Spleen (tissue), 11 donors: ENCODE measurements around the gene CD300E. TPM values are rescaled to one million over a fixed set of nuclear protein-coding genes. Genes with fewer than 3 reads are reported as not detected.

Experiments used
- DNase-seq: peaks from one replicate; pipeline ENCODE4 v3.0.0-alpha.2; 2020
- H3K27ac ChIP-seq, 8 donors: fragments of 200-600 bp; sonication (generic) in 7 of 8; 1 replicate in 4 of 8; 2 replicates in 4 of 8; pipeline versions ENCODE4 v1.5.0 to v1.8.0; 2016 to 2021; ENCODE audit warnings: inconsistent platforms in 4 of 8, mild to moderate bottlenecking in 4 of 8, moderate library complexity in 1 of 8
- H3K27me3 ChIP-seq, 7 donors: fragments of 200-600 bp; sonication (generic) in 6 of 7; replicated peaks in 1 of 7; 1 replicate in 4 of 7; 2 replicates in 3 of 7; pipeline versions ENCODE4 v1.5.0 to v1.8.0; 2016 to 2021; ENCODE audit warnings: inconsistent platforms in 3 of 7, mild to moderate bottlenecking in 1 of 7
- H3K36me3 ChIP-seq, 6 donors: fragments of 200-600 bp; sonication (generic) in 5 of 6; 1 replicate in 4 of 6; 2 replicates in 2 of 6; pipeline versions ENCODE4 v1.5.0 to v1.8.0; 2016 to 2021; ENCODE audit warnings: inconsistent platforms in 2 of 6
- H3K4me1 ChIP-seq, 6 donors: fragments of 200-600 bp; sonication (generic) in 5 of 6; 1 replicate in 3 of 6; 2 replicates in 3 of 6; pipeline versions ENCODE4 v1.5.0 to v1.8.0; 2016 to 2021; ENCODE audit warnings: inconsistent platforms in 3 of 6
- H3K4me3 ChIP-seq, 8 donors: fragments of 200-600 bp; sonication (generic) in 7 of 8; 1 replicate in 4 of 8; 2 replicates in 4 of 8; pipeline versions ENCODE4 v1.5.0 to v1.8.0; 2016 to 2021; ENCODE audit warnings: inconsistent platforms in 4 of 8, mild to moderate bottlenecking in 4 of 8, moderate library complexity in 2 of 8
- H3K9me3 ChIP-seq, 8 donors: fragments of 200-600 bp; sonication (generic) in 7 of 8; 1 replicate in 4 of 8; 2 replicates in 4 of 8; pipeline versions ENCODE4 v1.5.0 to v1.8.0; 2016 to 2021; ENCODE audit warnings: inconsistent platforms in 4 of 8
- POLR2A ChIP-seq, 3 donors: fragments of 450-650 bp; IDR thresholded peaks; one replicate each; pipeline ENCODE4 v1.5.1; 2017; ENCODE audit warnings: antibody characterized with exemption in 3 of 3, mild to moderate bottlenecking in 1 of 3
- POLR2AphosphoS5 ChIP-seq, 3 donors: sonication (generic); formaldehyde crosslinking; IDR thresholded peaks; one replicate each; pipeline ENCODE4 v1.5.1; 2017; ENCODE audit warnings: antibody characterized with exemption in 3 of 3
- WGBS, 5 donors: extraction: QIAGEN DNeasy Blood & Tissue Kit in 3 of 5; methylation state at CpG; one replicate each; pipeline versions ENCODE4 v1.1.5 to v1.1.7; 2013 to 2018; 5-methylcytosine and 5-hydroxymethylcytosine counted together
- intact Hi-C: fragments of 100-400 bp; cut with DNase I; formaldehyde crosslinking; loops from one replicate; pipeline ENCODE4 v1.15.0; 2023; ENCODE audit warnings: low total_unique reads
- polyA plus RNA-seq, 3 donors: library from polyadenylated mRNA; stranded (reverse); fragments of 200-250 nt; gene quantifications; one replicate each; pipeline ENCODE4 v1.2.1, GENCODE V29; 2013
- total RNA-seq, 7 donors: library from RNA; depleted of rRNA in 3 of 7; stranded (reverse); fragments of >200 nt in 3 of 7; fragmentation: NEBNext Ultra II Directional in 4 of 7; extraction: Animal tissue kit (Norgen Biotek cat#: 25700) in 4 of 7; gene quantifications; one replicate each; pipeline versions ENCODE4 v1.1.0 to v1.2.1, GENCODE V29; 2016 to 2021
- TF ChIP-seq, protein P1 (sequence below), 11 experiments: fragments of 200-600 bp in 7 of 11; fragments of 450-650 bp in 4 of 11; sonication (generic) in 4 of 11; IDR thresholded peaks in 8 of 11; conservative IDR thresholded peaks in 3 of 11; 1 replicate in 7 of 11; 2 replicates in 4 of 11; pipeline versions ENCODE4 v1.4.0 to v1.8.0; 2016 to 2021; ENCODE audit warnings: antibody characterized with exemption in 11 of 11, inconsistent platforms in 4 of 11, mild to moderate bottlenecking in 1 of 11
- donor health status: healthy with polysubstance abuse.
- donor health status: DM: no; HTN: no; CAD: no; lungs with moderate emphysema.
- donor health status: DM: no; HTN: no; CAD: no.
- donor health status: Bipolar disorder and iron deficiency.
- donor health status: healthy.
- donor health status: DM: no; HTN: no; CAD: no.
- donor health status: DM: yes; HTN: yes; CAD: no.

CD300E gene
- total and polyA plus RNA-seq, 10 donors, result 0.99 to 20.3 (median 5.7) TPM

DNA sequence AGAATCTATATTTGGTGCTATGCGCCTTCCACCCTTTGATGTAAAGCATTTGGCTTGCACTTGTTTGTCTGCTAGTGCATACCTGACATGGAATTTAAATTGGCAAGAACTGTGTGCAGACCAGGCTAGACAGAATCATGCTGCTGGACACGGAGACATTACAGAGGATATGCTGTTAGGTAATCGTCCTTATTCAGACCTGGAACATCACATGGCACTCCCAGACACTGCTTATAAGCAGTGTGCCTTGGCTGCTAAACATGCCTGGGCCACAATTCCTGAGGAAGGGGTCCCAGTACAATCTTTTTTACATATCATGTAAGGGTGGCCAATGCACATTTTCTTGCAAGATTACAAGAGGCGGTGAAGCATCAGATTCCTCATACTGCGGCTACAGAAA lies 37.8 kb downstream of the CD300E start:
- DNase-seq, result no peak
- intact Hi-C loops, result no loop called here
- Histone ChIP-seq H3K9me3 (peaks cover 0 to 7% (median 2%) of the 10 kb centered on the region in 8 donors), H3K27ac (no peak overlapping the region), H3K4me3 (no peak overlapping the region), H3K36me3 (no peaks in the 10 kb centered on the region), H3K4me1 (no peaks in the 10 kb centered on the region), H3K27me3 (peaks cover 0 to 21% (median 0%) of the 10 kb centered on the region in 7 donors)
- 83 to 94% (median 87%) methylated on average over 5 of the region's 5 CpGs for WGBS, 5 donors
- no peak for TF ChIP-seq POLR2AphosphoS5 (IDR thresholded peaks at IDR 0.05)
- TF ChIP-seq POLR2A (IDR thresholded peaks at IDR 0.05), result no peak
- TF ChIP-seq, protein P1, sequence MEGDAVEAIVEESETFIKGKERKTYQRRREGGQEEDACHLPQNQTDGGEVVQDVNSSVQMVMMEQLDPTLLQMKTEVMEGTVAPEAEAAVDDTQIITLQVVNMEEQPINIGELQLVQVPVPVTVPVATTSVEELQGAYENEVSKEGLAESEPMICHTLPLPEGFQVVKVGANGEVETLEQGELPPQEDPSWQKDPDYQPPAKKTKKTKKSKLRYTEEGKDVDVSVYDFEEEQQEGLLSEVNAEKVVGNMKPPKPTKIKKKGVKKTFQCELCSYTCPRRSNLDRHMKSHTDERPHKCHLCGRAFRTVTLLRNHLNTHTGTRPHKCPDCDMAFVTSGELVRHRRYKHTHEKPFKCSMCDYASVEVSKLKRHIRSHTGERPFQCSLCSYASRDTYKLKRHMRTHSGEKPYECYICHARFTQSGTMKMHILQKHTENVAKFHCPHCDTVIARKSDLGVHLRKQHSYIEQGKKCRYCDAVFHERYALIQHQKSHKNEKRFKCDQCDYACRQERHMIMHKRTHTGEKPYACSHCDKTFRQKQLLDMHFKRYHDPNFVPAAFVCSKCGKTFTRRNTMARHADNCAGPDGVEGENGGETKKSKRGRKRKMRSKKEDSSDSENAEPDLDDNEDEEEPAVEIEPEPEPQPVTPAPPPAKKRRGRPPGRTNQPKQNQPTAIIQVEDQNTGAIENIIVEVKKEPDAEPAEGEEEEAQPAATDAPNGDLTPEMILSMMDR (IDR thresholded peaks at IDR 0.05 in 8 of 11, conservative IDR thresholded peaks at IDR 0.05 in 3 of 11), result no peak

DNA sequence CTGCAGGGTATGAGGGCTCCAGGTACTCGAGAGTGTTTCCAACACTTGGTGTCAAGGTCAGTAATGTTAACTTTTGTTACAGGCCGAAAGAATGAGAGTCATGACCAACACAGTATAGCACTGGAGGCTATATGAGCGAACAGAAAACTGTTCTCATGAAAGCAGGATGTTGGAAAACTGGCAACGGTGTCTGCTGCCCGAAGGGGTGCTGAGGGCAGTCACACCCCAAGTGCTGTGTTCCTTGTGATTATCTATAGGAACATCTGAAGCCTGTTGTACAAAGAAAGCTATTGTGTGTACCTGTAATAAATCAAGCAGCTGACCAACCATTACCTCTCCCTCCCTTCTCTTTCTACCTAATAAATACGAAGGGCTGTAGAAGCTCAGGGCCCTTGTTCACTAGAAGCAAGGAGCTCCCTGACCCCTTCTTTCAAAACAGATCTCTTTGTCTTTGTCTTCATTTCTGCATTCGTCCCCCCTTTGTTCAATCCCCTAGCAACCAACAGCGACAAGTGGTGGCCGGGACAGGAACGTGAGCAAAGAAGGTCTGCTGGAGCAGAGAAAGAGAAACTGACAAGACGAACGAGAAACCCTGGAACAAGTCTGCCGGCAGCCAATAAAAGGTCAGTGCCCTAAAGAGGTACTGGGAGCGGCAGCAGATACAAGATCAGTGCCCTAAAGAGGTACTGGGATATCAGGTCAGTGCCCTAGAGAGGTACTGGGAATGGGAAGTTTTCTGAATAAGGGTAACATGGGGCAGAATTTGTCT lies 39.1 kb downstream of the CD300E start:
- Histone ChIP-seq H3K4me3 (no peak overlapping the region), H3K36me3 (no peaks in the 10 kb centered on the region), H3K27ac (no peak overlapping the region), H3K4me1 (peaks cover 0 to 9% (median 8%) of the 10 kb centered on the region in 6 donors), H3K9me3 (peaks cover 0 to 7% (median 2%) of the 10 kb centered on the region in 8 donors), H3K27me3 (peaks cover 0 to 13% (median 0%) of the 10 kb centered on the region in 7 donors)
- TF ChIP-seq, protein P1 (IDR thresholded peaks at IDR 0.05 in 8 of 11, conservative IDR thresholded peaks at IDR 0.05 in 3 of 11), result no peak
- TF ChIP-seq POLR2AphosphoS5 (IDR thresholded peaks at IDR 0.05) (no peak), POLR2A (IDR thresholded peaks at IDR 0.05) (no peak)
- whole genome bisulfite sequencing, 5 donors, result 71 to 88% (median 83%) methylated on average over 14 of the region's 14 CpGs
- DNase-seq, result no peak
- intact Hi-C loops, result no loop called here

DNA sequence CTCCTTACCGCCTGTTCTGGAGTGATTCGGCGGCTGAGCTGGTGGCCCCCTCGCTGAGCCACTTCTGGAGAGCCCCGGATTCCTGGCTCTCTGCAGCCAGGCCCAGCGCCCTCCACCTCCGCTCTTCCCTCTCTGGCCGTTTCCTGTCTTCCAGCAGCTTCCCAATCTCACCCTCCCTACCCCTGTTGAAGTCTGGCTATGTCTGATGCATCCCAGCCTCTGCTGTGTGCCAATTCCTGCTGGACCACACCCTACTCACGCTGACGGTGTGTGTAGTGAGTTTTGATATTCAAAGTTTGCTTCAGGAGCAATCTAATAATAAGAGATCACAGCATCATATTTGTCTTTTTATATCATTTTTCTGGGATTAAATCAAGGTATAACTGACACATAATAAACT lies 40.9 kb downstream of the CD300E start:
- intact Hi-C loops, result no loop called here
- TF ChIP-seq POLR2A (IDR thresholded peaks at IDR 0.05) (no peak), POLR2AphosphoS5 (IDR thresholded peaks at IDR 0.05) (no peak)
- TF ChIP-seq, protein P1 (IDR thresholded peaks at IDR 0.05 in 8 of 11, conservative IDR thresholded peaks at IDR 0.05 in 3 of 11), result no peak
- 64 to 82% (median 81%) methylated on average over 10 of the region's 10 CpGs for WGBS, 5 donors

DNA sequence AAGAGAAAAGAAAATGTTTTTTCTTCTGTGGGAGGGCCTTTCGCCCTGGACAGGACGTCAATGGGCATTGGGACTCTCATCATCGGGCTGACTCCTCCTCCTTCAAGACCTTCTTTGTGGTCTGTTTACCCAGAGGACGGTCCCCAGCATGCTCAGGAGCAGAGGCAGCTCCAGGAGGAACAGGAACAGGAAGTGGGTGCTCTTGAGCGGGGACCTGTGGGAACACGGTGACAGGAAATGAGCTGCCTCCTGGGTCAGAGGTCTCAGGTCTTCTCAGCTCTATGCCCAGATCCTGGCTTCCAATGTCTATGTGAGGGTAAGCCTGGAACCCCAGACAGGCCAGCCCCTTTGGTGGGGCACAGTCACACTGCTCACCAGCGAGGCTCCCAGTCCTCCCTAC lies 43.6 kb downstream of the CD300E start:
- TF ChIP-seq POLR2A (IDR thresholded peaks at IDR 0.05) (no peak), POLR2AphosphoS5 (IDR thresholded peaks at IDR 0.05) (no peak)
- TF ChIP-seq, protein P1 (IDR thresholded peaks at IDR 0.05 in 8 of 11, conservative IDR thresholded peaks at IDR 0.05 in 3 of 11), result no peak
- intact Hi-C loops, result no loop called here
- no peak for DNase-seq
- Histone ChIP-seq H3K27me3 (peaks cover 0 to 23% (median 0%) of the 10 kb centered on the region in 7 donors), H3K4me1 (peaks cover 0 to 13% (median 8%) of the 10 kb centered on the region in 6 donors), H3K4me3 (no peak overlapping the region), H3K36me3 (no peaks in the 10 kb centered on the region), H3K27ac (no peak overlapping the region), H3K9me3 (peaks cover 0 to 7% (median 2%) of the 10 kb centered on the region in 8 donors)
- 26 to 34% (median 29%) methylated on average over 7 of the region's 7 CpGs for WGBS, 5 donors

More for the DNA sequence above, 40.9 kb downstream of the CD300E start:
- DNase-seq, result no peak
- Histone ChIP-seq H3K9me3 (peaks cover 0 to 7% (median 2%) of the 10 kb centered on the region in 8 donors), H3K27me3 (peaks cover 0 to 19% (median 0%) of the 10 kb centered on the region in 7 donors), H3K27ac (no peak overlapping the region), H3K4me3 (no peak overlapping the region), H3K36me3 (no peaks in the 10 kb centered on the region), H3K4me1 (peaks cover 0 to 13% (median 8%) of the 10 kb centered on the region in 6 donors)
